Thyroid gland (tissue), 4 donors: Measurements from ENCODE around the gene OR51E1.

Experiments used
- CTCF ChIP-seq, 6 experiments: fragments of 200-600 bp in 3 of 6; fragments of 450-650 bp in 3 of 6; sonication (generic) in 3 of 6; IDR thresholded peaks; one replicate each; pipeline ENCODE4 v1.5.1; 2016 to 2019; ENCODE audit warnings: antibody characterized with exemption in 6 of 6, mild to moderate bottlenecking in 2 of 6, inconsistent platforms in 1 of 6, moderate library complexity in 1 of 6
- POLR2A ChIP-seq, 2 donors: fragments of 450-650 bp; IDR thresholded peaks; one replicate each; pipeline ENCODE4 v1.6.1; 2017; ENCODE audit warnings: antibody characterized with exemption in 2 of 2, mild to moderate bottlenecking in 2 of 2, moderate library complexity in 1 of 2

- TF ChIP-seq CTCF (IDR thresholded peaks at IDR 0.05) (peak in 5 of 6 experiments; percentile 51 to 75 (median 58)), POLR2A (IDR thresholded peaks at IDR 0.05) (no peak)
Measured at GRCh38 chr11:4626207-4627099, 17.3 kb upstream of the OR51E1 start.
